ENCODE results near the gene SPACDR.
"Not testable (repeated sequence)": the region's sequence is repeated elsewhere in the genome, so short reads cannot be mapped to it uniquely, and the experiment has no call there.

- TF ChIP-seq CTCF, EZH2, EZH2phosphoT487 (IDR thresholded peaks at IDR 0.05): not testable (repeated sequence)
Measured at GRCh38 chr7:100504031-100504430, 40.0 kb upstream of the SPACDR start.

Measured in neural progenitor cell (in vitro differentiated cells).